Stimulated activated CD8-positive, alpha-beta memory T cell treated with anti-CD3 and anti-CD28 coated beads, Interleukin-7, amount 100 ng/mL, for 4 hours (primary cell): Measurements from ENCODE around the gene FOXJ1.

Experiments used
- DNase-seq, 2 donors: peaks; one replicate each; pipeline ENCODE4 v3.0.0-alpha.2; 2020; ENCODE audit warnings: low read depth in 2 of 2

The FOXJ1 gene

DNA sequence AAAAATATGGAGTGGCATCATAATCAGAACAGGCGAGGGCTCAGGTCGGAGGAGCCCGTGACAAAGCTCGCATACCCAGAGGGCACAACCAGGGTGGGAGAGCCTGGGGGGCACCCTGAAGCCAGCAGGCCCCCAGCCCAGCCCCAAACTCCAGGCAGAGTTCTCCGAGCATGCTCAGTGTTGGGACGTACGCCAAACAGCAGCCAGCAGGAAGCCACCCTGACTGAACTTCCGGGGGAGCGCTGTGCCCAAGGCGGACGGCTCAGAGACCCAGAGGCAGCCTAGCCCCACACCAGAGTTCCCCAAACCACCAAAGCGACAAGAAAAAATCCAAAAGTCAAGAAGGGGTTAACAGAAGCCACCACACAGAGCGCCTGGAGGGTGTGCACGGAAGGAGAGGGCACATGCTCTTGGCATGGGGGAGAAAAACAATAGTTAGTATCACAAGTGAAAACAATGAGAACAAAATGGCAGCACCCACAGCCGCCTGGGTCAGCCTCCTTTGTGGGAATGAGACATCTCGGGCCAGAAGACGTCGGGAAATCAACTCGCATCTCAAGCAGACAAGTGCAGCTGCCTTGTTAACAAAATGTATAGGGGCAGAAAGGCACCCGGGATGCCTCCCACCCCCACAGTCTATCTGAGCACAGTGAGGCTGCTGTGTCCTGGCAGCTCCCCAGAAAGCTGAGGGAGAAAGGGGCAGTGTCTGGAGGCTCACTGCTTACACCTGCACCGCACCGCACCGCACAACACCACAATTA, 49.3 kb downstream of the FOXJ1 start:
- no peak for DNase-seq

GRCh38 chr17:76090517-76091129, 50.4 kb downstream of the FOXJ1 start:
- DNase-seq, result no peak

GRCh38 chr17:76089680-76090516, 51.1 kb downstream of the FOXJ1 start:
- DNase-seq, result no peak

- DNase-seq, result no peak
These were observed 52.0 kb downstream of the FOXJ1 start for GRCh38 chr17:76088868-76089576.

- no peak for DNase-seq
These were observed 52.8 kb downstream of the FOXJ1 start for GRCh38 chr17:76088041-76088867.

GRCh38 chr17:76087531-76087930, 53.5 kb downstream of the FOXJ1 start:
- DNase-seq, result no peak

GRCh38 chr17:76086384-76086783, 54.7 kb downstream of the FOXJ1 start:
- no peak for DNase-seq
